ENCODE measurements around the gene CD74. TPM values are rescaled to one million over a fixed set of nuclear protein-coding genes. Genes with fewer than 3 reads are reported as not detected.

Gene CD74
- total RNA-seq, 1 experiment from 2014 or later = 19.5 TPM

DNA sequence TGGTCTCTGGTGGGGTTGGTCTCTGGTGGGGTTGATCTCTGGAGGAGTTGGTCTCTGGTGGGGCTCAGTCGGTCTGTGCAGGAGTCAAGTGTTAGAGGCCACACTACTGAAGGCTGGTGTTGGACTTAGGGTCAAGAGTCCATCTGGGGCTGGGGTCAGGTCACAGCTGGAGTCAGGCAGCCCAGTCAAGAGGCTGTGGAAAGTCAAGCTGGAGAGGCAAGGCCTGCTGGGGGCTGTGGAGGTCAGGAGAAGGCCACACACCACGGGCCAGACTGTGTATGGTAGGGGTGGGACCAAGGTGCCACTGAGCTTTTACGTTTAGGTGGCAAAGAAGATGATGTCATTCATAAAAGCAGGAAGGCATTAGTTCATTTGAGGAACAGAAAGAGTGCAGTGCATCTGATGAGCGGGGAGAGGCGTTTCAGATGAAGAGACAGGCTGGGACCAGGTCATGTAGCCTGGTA, 16.7 kb upstream of the CD74 start:
- Histone ChIP-seq H3K9ac (ENCODE audit: extremely low read depth, insufficient read length, low read length) (no peak overlapping the region), H4K8ac (replicated peaks; ENCODE audit: insufficient read length, low read depth, low read length) (no peak overlapping the region), H4K5ac (ENCODE audit: insufficient read length, low read depth, low read length) (no peak overlapping the region), H2BK120ac (ENCODE audit: low read depth, low read length, poor library complexity, severe bottlenecking) (no peak overlapping the region), H3K18ac (ENCODE audit: insufficient read length, low read depth, low read length) (no peak overlapping the region), H4K91ac (ENCODE audit: insufficient read length, low read depth, low read length) (no peak overlapping the region), H2AFZ (ENCODE audit: low read length) (no peak overlapping the region), H3K9me3 (ENCODE audit: control insufficient read depth, low read depth, low read length) (no peaks in the 10 kb centered on the region), H3K23me2 (ENCODE audit: insufficient read length, low read depth, low read length, poor library complexity, severe bottlenecking) (no peaks in the 10 kb centered on the region), H2AK5ac (ENCODE audit: insufficient read length, low read length) (no peak overlapping the region), H3T11ph (ENCODE audit: low read length) (no peak overlapping the region), H3K4me1 (ENCODE audit: insufficient read depth, low read length) (no peaks in the 10 kb centered on the region), H2BK15ac (ENCODE audit: low read depth, low read length) (no peak overlapping the region), H3K23ac (ENCODE audit: insufficient read length, low read depth, low read length) (no peak overlapping the region), H3K4ac (ENCODE audit: low read depth, low read length) (no peak overlapping the region), H2BK12ac (ENCODE audit: insufficient read length, low read depth, low read length) (no peak overlapping the region), H3K56ac (ENCODE audit: insufficient read length, low read depth, low read length) (no peak overlapping the region), H3K14ac (ENCODE audit: insufficient read depth, low read length) (no peak overlapping the region), H4K20me1 (ENCODE audit: control insufficient read depth, insufficient read depth, insufficient read length) (no peaks in the 10 kb centered on the region), H2BK20ac (ENCODE audit: low read depth, low read length, poor library complexity, severe bottlenecking) (no peak overlapping the region), H2BK5ac (ENCODE audit: insufficient read length, low read length) (no peak overlapping the region), H3K4me2 (ENCODE audit: insufficient read depth, insufficient read length, low read length) (no peak overlapping the region), H3K79me2 (ENCODE audit: insufficient read depth, low read length) (no peaks in the 10 kb centered on the region), H3K27me3 (ENCODE audit: insufficient read depth, low read length) (no peaks in the 10 kb centered on the region), H3K27ac (ENCODE audit: insufficient read length, low read depth, low read length) (no peak overlapping the region), H3K79me1 (ENCODE audit: insufficient read depth, low read depth, low read length, poor library complexity, severe bottlenecking) (no peaks in the 10 kb centered on the region)
- no CpG with 5 or more reads among the region's 5 CpGs for WGBS (ENCODE audit: extremely low coverage, insufficient read length, low lambda C conversion rate)
- Mint-ChIP-seq H3K36me3 (ENCODE audit: insufficient read depth in 1 of 3, low read depth in 3 of 3) (no peaks in the 10 kb centered on the region; a peak in 1 of 7 replicates), H3K4me3 (no peak overlapping the region; a peak in 1 of 5 replicates), H3K27ac (no peak overlapping the region), H3K27me3 (ENCODE audit: low read depth) (peaks cover 5% of the 10 kb centered on the region), H3K4me1 (no peaks in the 10 kb centered on the region), H3K9me3 (no peaks in the 10 kb centered on the region)
- TF ChIP-seq CTCF (conservative IDR thresholded peaks at IDR 0.05) = no peak
- DNase-seq = no peak
